HL-60 (cell line): Measurements from ENCODE around the gene TACC3.
A peak's percentile ranks its signal among the peaks of the same experiment; 100 is the strongest.

Experiments used
- DNase-seq, 2 experiments: peaks; one replicate each; pipeline ENCODE4 v3.0.0-alpha.2; 2010 to 2020; ENCODE audit warnings: low read depth in 1 of 2, low spot score in 1 of 2
- H3K27ac ChIP-seq: fragments of 250-450 bp; sonication (Bioruptor Pico); replicated peaks from 2 replicates; pipeline ENCODE4 v1.5.1; 2020; ENCODE audit warnings: mild to moderate bottlenecking, moderate library complexity
- H3K27me3 ChIP-seq: fragments of 250-450 bp; sonication (Bioruptor Pico); 2 replicates; pipeline ENCODE4 v1.5.1; 2021; ENCODE audit warnings: mild to moderate bottlenecking, moderate library complexity; ENCODE audit not compliant: insufficient read depth, poor library complexity, severe bottlenecking
- H3K4me3 ChIP-seq: replicated peaks from 2 replicates; pipeline ENCODE4 v1.5.1; 2011; ENCODE audit warnings: mild to moderate bottlenecking, control low read depth, low read length; ENCODE audit not compliant: insufficient read depth
- CTCF ChIP-seq: IDR thresholded peaks from one replicate; pipeline ENCODE4 v1.5.1; 2011; ENCODE audit warnings: low read length, control low read depth, inconsistent platforms; ENCODE audit not compliant: insufficient read depth
- GABPA ChIP-seq: IDR thresholded peaks from 2 replicates; pipeline ENCODE4 v1.6.1; 2012; ENCODE audit warnings: low read depth
- POLR2AphosphoS5 ChIP-seq: IDR thresholded peaks from 2 replicates; pipeline ENCODE4 v1.6.1; 2012; ENCODE audit warnings: low read depth
- REST ChIP-seq: IDR thresholded peaks from 2 replicates; pipeline ENCODE4 v1.6.1; 2012; ENCODE audit warnings: low read depth; ENCODE audit not compliant: insufficient replicate concordance
- SPI1 ChIP-seq: IDR thresholded peaks from 2 replicates; pipeline ENCODE4 v1.6.1; 2012; ENCODE audit warnings: low read depth, mild to moderate bottlenecking, borderline replicate concordance

Gene TACC3

GRCh38 chr4:1717129-1718094 is 3.9 kb upstream of the TACC3 start:
- TF ChIP-seq CTCF (no peak), REST (no peak), GABPA (no peak), SPI1 (no peak), POLR2AphosphoS5 (no peak)
- Histone ChIP-seq H3K27me3 (no peaks in the 10 kb centered on the region), H3K4me3 (no peak overlapping the region), H3K27ac (peak overlapping the region; percentile 97)
- no peak for DNase-seq

GRCh38 chr4:1718095-1718850 is 3.0 kb upstream of the TACC3 start:
- DNase-seq, result no peak

GRCh38 chr4:1720163-1720983 is 948 bp upstream of the TACC3 start:
- peak overlapping the region; percentile 90 for H3K27ac ChIP-seq
- TF ChIP-seq CTCF, result no peak
- no peak for TF ChIP-seq REST
- peak; percentile 62 for TF ChIP-seq POLR2AphosphoS5
- no peaks in the 10 kb centered on the region for H3K27me3 ChIP-seq
- peak overlapping the region; percentile 74 for H3K4me3 ChIP-seq
- DNase-seq, result peak in 1 of 2 experiments; percentile 65

More at GRCh38 chr4:1718095-1718850, 3.0 kb upstream of the TACC3 start:
- no peaks in the 10 kb centered on the region for H3K27me3 ChIP-seq
- H3K27ac ChIP-seq, result peak overlapping the region; percentile 97; the same call in 1 of the 2 replicates
- TF ChIP-seq REST, result no peak
- no peak for TF ChIP-seq SPI1
- TF ChIP-seq POLR2AphosphoS5, result peak; percentile 28; the same call in 1 of the 2 replicates
- no peak overlapping the region for H3K4me3 ChIP-seq
